ENCODE data around the gene PIGV. TPM values are rescaled to one million over a fixed set of nuclear protein-coding genes. Genes with fewer than 3 reads are reported as not detected.
"Not testable (repeated sequence)": the region's sequence is repeated elsewhere in the genome, so short reads cannot be mapped to it uniquely, and the experiment has no call there.

PIGV gene
- total RNA-seq, 1 donor from 2014 or later: 10.2 TPM

GRCh38 chr1:26832249-26832960 lies 44.7 kb downstream of the PIGV start:
- H3K27ac Mint-ChIP-seq: no peak overlapping the region
- no peak for DNase-seq (ENCODE audit: low spot score, unreplicated experiment)
- TF ChIP-seq CTCF (IDR thresholded peaks at IDR 0.05; ENCODE audit: unreplicated experiment): no peak
- no peak overlapping the region for H3K4me3 Mint-ChIP-seq (ENCODE audit: low read depth)
- H3K4me1 Mint-ChIP-seq (ENCODE audit: low read depth): peaks cover 23% of the 10 kb centered on the region
- no peaks in the 10 kb centered on the region for H3K9me3 Mint-ChIP-seq (ENCODE audit: low read depth)
- H3K27me3 Mint-ChIP-seq: no peaks in the 10 kb centered on the region
- peaks cover 18% of the 10 kb centered on the region for H3K36me3 Mint-ChIP-seq (ENCODE audit: insufficient read depth)

GRCh38 chr1:26833432-26834405 lies 46.0 kb downstream of the PIGV start:
- no peak for TF ChIP-seq CTCF (IDR thresholded peaks at IDR 0.05; ENCODE audit: unreplicated experiment)
- H3K9me3 Mint-ChIP-seq (ENCODE audit: low read depth): no peaks in the 10 kb centered on the region
- H3K27ac Mint-ChIP-seq: peak overlapping the region; percentile 29
- H3K4me3 Mint-ChIP-seq (ENCODE audit: low read depth): no peak overlapping the region
- H3K4me1 Mint-ChIP-seq (ENCODE audit: low read depth): peaks cover 16% of the 10 kb centered on the region
- no peaks in the 10 kb centered on the region for H3K27me3 Mint-ChIP-seq
- DNase-seq (ENCODE audit: low spot score, unreplicated experiment): no peak
- peaks cover 22% of the 10 kb centered on the region for H3K36me3 Mint-ChIP-seq (ENCODE audit: insufficient read depth)

GRCh38 chr1:26837665-26838064 lies 49.9 kb downstream of the PIGV start:
- H3K27ac Mint-ChIP-seq; H3K4me3 Mint-ChIP-seq (ENCODE audit: low read depth); H3K9me3 Mint-ChIP-seq (ENCODE audit: low read depth); H3K4me1 Mint-ChIP-seq (ENCODE audit: low read depth); H3K27me3 Mint-ChIP-seq; DNase-seq (ENCODE audit: low spot score, unreplicated experiment): not testable (repeated sequence)
- peaks cover 20% of the 10 kb centered on the region for H3K36me3 Mint-ChIP-seq (ENCODE audit: insufficient read depth)

GRCh38 chr1:26838474-26839338 lies 51.0 kb downstream of the PIGV start:
- peak overlapping the region; percentile 29 for H3K27ac Mint-ChIP-seq
- DNase-seq (ENCODE audit: low spot score, unreplicated experiment): no peak
- H3K36me3 Mint-ChIP-seq (ENCODE audit: insufficient read depth): peaks cover 18% of the 10 kb centered on the region
- H3K4me3 Mint-ChIP-seq (ENCODE audit: low read depth): no peak overlapping the region
- TF ChIP-seq CTCF (IDR thresholded peaks at IDR 0.05; ENCODE audit: unreplicated experiment): no peak
- no peaks in the 10 kb centered on the region for H3K4me1 Mint-ChIP-seq (ENCODE audit: low read depth)
- no peaks in the 10 kb centered on the region for H3K27me3 Mint-ChIP-seq
- H3K9me3 Mint-ChIP-seq (ENCODE audit: low read depth): no peaks in the 10 kb centered on the region

GRCh38 chr1:26839339-26839722 lies 51.6 kb downstream of the PIGV start:
- H3K36me3 Mint-ChIP-seq (ENCODE audit: insufficient read depth): peaks cover 15% of the 10 kb centered on the region

More at GRCh38 chr1:26839339-26839722, 51.6 kb downstream of the PIGV start:
- no peak for TF ChIP-seq CTCF (IDR thresholded peaks at IDR 0.05; ENCODE audit: unreplicated experiment)
- Mint-ChIP-seq H3K9me3 (ENCODE audit: low read depth) (no peaks in the 10 kb centered on the region), H3K27me3 (no peaks in the 10 kb centered on the region), H3K4me1 (ENCODE audit: low read depth) (no peaks in the 10 kb centered on the region), H3K4me3 (ENCODE audit: low read depth) (no peak overlapping the region), H3K27ac (peak overlapping the region; percentile 29)
- no peak for DNase-seq (ENCODE audit: low spot score, unreplicated experiment)

Data from progenitor cell of endocrine pancreas (in vitro differentiated cells).